GM19239 (cell line): ENCODE data around the gene BICD2.

Experiments
- DNase-seq: peaks from one replicate; pipeline ENCODE4 v3.0.0; 2011; ENCODE audit warnings: low spot score; ENCODE audit not compliant: insufficient read length
- FAIRE-seq: peaks from 2 replicates; lab custom pipeline; 2011; peaks lifted over from hg19 to GRCh38; lab: Jason Lieb, UNC

BICD2 gene

GRCh38 chr9:92682269-92682668, 82.4 kb downstream of the BICD2 start:
- no peak for FAIRE-seq
- DNase-seq = no peak

DNA sequence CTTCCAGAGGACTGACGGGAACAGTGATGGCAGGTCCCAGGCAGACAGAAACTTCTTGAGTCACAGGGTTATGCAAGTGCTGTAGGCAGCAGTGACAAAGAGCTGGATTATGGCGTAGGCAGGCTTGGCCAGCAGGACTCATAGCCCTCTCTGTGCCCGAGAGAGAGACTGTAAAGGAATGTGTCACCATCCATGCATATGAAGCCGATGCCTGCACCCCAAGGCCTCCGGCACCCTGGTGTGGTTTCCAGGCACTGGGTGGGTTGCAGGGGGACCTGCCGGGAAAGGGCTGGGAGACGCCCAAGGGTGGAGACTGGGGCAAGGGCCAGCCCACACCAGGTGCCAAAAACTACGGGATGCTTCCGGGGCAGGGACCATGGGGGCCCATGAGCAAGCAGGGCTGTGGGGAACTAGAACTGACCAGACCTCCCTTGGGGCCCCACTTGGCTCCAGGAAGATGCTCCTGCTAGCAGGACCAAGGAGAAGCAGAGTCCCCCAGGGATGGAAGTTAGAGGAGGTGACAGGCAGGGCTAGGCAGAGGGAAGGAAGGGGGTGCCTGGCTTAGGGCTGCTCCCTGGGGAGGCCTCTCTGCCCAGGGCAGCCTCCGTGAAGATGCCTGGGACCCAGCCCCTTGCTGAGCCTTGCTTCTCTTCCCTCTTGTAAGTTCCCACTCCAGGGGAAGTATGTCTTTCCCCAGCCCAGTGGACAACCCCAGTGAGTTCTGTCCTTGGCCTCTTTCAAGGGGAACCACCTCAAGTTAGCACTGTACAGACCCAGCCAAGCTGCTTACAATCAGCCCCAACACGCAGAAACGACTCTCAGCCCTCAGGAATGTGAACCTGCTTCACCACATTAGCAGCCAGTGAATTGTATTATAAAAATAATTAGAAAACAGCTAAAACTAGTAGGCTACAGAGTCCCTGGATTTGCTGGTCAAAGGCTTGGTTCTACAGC, 84.2 kb downstream of the BICD2 start:
- FAIRE-seq = no peak
- DNase-seq = no peak

DNA sequence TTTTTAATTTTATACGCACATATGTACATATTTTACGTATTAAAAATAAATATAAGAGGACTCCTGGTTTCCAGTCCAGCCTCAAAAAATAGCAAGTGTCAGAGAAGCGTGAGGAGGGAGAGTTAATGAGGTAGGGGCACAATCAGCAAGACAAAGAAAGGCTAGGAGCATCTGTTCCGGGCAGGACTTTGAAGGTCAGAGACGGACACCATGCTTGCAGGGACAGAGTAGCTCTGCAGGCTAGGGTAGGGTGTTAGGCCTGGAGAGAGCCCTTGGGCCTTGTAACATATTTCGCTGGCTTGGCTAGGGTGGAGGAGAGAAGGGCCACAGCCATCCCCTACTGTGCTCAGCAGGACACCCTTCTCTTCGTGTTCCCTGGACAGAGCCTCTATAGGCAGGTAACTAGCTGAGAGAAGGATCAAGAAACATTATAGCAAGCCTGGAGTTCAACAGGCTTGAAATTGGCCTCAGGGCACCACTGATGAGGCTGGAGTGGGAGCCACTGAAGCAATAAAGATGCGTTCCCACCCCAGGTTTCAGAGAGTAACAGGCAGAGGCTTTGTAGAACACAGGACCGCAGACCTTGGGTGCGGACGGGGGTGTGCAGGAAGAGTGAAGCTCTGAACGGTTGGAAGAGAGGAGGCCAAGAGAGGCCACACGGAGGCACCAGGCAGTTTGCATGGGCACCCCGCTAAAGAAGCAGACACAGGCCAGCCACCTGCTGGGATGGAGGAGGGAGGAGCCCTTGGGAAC, 85.0 kb downstream of the BICD2 start:
- FAIRE-seq (no peak), DNase-seq (no peak)

- no peak for DNase-seq
- FAIRE-seq = no peak
Observed at GRCh38 chr9:92671323-92671722, 93.3 kb downstream of the BICD2 start.

- DNase-seq (peak; percentile 98), FAIRE-seq (peak; percentile 75)
Observed at GRCh38 chr9:92669890-92670708, 94.5 kb downstream of the BICD2 start, which contains the start of gene IPPK. Gene IPPK (minus strand): TSS chr9:92670131. CDS start chr9:92669988, 143 bp downstream.

GRCh38 chr9:92669527-92669889, 95.1 kb downstream of the BICD2 start:
- no peak for FAIRE-seq
- DNase-seq = peak; percentile 30

- FAIRE-seq = peak; percentile 18
- DNase-seq = peak; percentile 31
Observed at GRCh38 chr9:92668746-92669526, 95.7 kb downstream of the BICD2 start.

DNA sequence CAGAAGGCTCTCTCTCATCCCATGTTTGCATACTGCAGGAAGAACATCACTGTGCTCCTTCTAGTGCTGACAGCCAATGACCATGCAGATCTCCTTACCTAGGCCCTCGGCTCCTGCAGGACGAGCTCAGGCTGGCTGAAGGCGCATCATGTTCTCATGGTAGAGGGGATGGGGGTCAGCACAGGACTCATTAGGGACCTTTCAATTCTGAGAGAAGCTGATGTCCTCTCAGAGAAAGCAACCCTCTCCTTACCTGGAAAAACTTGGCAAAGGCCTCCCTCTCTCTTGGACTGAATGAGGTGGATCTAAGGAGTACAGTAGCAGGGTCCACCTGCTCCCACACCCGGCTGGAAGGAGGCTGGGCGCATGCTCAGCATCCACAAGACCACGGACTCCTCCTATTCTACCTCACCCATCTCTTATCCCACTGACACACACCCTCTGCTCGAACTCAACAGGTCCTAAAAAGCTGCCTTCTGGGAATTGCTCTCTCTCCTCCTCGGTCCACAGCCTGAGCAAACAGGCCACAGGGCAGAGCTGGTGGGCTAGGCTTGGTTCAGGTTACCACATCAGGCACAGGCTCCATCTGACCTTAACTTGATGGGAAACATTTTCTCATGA, 97.6 kb downstream of the BICD2 start:
- FAIRE-seq (no peak), DNase-seq (no peak)

DNA sequence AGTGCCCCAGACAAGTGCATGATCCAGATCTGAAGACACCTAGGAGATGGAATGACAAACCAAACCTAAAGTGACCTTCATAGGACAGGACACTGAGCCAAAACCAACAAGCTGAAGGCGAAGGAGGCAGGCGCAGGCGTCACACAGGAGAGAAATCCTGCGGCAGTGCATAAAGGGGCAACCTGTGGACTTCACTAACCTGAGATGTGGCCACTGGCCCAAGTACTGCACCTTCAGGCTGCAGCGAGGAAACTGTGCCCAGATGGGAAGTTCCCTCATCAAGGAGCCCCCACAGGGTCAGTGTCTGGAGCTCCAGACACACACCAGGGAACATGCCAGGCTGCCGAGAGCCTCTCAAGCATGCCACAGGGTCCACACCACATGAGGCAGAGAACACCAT, 98.4 kb downstream of the BICD2 start:
- DNase-seq = no peak
- FAIRE-seq = no peak

DNA sequence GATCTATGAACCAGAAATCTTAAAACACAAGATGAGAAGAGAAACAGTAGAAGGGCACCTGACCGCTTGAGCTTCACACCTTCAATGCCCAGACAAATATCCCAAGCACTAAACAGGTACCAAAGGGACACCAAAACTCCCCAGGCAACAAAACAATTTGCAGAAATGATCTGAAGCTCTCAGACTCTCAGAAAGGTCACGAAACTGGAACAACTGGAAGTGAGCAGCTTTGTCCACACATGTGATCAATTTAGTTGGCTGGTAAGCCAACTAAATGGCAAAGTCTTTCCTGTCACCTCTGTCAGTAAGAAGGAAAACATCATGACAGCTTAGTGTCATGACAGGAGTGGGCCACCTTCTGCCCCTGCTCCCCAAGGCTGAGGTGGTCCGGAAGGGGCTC, 98.8 kb downstream of the BICD2 start:
- DNase-seq (no peak), FAIRE-seq (no peak)

GRCh38 chr9:92664394-92665152, 100.1 kb downstream of the BICD2 start:
- FAIRE-seq (no peak), DNase-seq (no peak)

DNA sequence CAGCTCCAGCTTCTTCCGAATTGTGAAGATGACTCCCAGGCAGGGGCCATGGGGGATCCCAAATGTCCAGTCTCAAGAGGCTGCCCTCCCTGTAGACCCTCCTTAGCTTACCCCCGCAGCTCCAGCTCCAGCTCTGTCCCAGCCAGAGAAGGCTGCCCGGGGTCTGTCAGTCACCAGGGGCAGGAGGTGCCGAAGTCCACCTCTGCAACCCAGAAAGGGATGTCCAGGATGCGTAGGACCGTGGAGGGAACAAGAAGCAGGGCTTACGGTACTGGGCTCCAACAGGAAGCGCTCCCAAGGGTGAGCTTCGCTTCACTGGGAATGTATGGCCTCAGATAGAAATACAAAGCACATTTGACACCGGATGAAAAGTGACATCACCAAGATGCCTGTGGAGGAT, 100.7 kb downstream of the BICD2 start:
- DNase-seq (no peak), FAIRE-seq (no peak)

DNA sequence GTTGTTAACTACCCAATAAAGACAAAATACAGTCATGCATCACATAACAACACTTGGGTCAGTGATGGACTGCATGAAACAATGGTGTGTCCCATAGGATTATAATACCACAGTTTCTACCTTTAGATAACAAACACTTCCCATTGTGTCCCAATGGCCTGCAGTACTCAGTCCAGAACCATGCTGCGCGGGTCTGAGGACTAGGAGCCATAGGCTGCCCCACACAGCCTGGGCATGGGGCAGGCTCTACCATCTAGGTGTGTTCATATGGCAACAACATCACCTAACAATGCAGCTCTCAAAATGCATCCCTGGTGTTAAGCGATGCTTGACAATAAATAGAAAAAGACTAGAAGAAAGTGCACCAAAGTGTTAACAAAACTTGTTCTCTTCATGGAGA, 101.5 kb downstream of the BICD2 start:
- FAIRE-seq (peak; percentile 14), DNase-seq (no peak)

DNA sequence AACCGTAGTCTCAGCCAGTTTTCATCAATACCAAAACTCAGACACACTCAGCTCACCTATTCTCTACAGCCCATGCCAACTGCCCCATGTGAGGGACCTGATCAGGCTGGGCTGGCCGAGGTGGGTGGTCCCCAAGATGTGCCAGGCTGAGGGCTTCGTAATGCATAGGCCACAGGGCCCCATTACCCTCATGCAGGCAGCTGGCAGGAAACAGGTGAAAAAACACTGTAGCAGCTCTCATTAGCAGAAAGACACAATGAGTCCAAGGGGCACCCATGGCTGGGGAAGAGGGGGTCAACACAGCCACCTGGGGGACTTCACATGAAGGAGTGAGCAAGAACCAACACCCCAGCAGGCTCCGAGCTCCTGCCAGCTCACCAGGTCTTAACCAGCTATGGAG, 102.9 kb downstream of the BICD2 start:
- DNase-seq = no peak
- FAIRE-seq = no peak
